GM18499 (cell line): ENCODE data around the gene NAT16.
"Not testable (repeated sequence)": the region's sequence is repeated elsewhere in the genome, so short reads cannot be mapped to it uniquely, and the experiment has no call there.

Source experiments
- ATAC-seq: cut with Tn5 transposase; IDR thresholded peaks from one replicate; pipeline ENCODE4 v1.9.1; 2021; ENCODE audit warnings: moderate number of reproducible peaks; ENCODE audit not compliant: insufficient read depth, unreplicated experiment

The NAT16 gene

DNA sequence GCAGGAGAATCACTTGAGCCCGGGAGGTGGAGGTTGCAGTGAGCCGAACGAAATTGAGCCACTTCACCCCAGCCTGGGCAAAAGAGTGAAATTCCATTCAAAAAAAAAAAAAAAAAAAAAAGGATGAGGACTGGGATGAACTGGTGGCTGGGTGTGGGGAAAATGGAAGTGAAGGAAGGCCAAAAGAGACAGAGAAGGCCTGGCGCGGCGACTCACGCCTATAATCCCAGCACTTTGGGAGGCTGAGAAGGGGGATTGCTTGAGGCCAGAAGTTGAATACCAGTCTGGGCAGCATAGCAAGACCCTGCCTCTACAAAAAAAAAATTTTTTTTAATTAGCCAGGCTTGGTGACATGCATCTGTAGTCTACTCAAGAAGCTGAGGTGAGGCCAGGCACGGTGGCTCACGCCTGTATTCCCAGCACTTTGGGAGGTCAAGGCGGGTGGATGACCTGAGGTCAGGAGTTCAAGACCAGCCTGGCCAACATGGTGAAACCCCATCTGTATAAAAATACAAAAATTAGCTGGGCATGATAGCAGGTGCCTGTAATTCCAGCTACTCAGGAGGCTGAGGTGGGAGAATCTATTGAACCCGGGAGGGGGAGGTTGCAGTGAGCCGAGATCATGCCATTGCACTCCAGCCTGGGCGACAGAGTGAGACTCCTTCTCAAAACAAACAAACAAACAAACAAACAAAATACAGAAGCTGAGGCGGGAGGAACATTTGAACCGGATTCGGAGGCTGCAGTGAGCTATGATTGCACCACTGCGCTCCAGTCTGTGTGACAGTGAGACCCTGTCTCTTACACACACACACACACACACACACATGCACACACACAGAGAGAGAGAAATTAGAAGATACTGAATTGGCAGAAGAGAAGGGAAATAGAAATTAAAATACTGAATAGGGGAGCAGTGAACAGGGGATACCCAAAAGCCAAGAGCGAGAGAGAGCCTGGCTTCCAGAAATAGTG, 47.2 kb downstream of the NAT16 start:
- ATAC-seq, result not testable (repeated sequence)

DNA sequence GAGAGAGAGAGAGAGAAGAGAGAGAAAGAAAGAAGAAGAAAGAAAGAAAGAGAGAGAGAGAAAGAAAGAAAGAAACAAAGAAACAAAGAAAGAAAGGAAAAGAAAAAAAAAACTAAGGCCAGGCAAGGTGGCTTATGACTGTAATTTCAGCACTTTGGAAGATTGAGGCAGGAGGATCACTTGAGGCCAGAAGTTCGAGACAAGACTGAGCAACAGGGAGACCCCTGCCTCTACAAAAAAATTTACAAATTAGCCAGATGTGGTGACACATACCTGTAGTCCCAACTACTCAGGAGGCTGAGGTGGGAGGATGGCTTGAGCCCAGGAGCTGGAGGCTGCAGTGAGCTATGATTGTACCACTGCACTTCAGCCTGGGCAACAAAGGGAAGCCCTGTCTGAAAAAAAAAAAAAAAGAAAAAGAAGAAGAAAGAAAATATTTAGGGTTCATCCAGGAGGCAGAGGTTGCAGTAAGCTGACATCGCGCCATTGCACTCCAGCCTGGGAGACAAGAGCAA, 50.4 kb downstream of the NAT16 start:
- ATAC-seq, result no peak

DNA sequence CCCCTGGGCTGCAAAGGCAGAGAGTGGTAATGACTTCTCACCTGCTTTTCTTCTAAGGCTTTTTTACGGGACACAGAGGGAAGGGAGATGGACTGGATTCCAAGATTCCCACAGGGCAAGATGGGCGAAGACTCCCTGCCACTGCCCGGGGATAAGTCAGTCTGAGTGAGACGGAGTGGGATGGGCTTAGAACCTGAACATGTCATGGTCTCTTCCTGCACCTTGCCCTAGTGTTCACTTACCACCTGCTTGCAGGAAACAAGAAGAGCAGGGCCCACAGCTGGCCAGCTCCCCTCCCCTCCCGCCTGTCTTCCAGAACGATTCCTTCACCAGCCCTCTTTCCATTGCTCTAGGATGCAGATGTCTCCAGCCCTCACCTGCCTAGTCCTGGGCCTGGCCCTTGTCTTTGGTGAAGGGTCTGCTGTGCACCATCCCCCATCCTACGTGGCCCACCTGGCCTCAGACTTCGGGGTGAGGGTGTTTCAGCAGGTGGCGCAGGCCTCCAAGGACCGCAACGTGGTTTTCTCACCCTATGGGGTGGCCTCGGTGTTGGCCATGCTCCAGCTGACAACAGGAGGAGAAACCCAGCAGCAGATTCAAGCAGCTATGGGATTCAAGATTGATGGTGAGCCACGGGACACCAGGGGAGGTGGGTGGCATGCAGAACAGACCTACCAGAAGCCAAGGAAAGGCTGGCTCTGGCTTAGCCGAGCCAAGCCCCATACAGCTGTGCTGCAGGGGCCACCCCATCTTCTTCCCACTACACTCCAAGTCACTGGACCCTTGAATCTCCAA, 51.9 kb downstream of the NAT16 start:
- no peak for ATAC-seq

DNA sequence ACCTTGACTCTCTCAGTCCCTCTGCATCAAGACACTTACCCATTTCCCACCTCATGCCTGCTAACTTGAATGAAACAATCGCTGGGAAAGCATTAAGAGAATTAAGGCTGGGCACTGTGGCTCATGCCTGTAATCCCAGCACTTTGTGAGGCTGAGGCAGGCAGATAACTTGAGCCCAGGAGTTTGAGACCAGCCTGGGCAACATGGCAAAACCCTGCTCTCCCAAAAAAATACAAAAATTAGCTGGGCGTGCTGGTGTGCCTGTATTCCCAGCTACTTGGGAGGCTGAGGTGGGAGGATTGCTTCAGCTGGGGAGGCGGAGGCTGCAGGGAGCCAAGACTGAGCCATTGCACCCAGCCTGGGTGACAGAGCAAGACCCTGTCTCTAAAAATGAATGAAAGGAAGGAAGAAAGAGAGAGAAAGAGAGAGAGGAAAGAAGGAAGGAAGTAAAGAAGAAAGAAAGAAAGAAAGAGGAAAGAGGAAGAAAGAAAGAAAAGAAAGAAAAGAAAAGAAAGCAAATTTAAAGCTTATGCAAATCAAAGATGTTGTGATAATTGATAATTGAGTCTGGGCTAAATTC, 52.5 kb downstream of the NAT16 start:
- no peak for ATAC-seq

DNA sequence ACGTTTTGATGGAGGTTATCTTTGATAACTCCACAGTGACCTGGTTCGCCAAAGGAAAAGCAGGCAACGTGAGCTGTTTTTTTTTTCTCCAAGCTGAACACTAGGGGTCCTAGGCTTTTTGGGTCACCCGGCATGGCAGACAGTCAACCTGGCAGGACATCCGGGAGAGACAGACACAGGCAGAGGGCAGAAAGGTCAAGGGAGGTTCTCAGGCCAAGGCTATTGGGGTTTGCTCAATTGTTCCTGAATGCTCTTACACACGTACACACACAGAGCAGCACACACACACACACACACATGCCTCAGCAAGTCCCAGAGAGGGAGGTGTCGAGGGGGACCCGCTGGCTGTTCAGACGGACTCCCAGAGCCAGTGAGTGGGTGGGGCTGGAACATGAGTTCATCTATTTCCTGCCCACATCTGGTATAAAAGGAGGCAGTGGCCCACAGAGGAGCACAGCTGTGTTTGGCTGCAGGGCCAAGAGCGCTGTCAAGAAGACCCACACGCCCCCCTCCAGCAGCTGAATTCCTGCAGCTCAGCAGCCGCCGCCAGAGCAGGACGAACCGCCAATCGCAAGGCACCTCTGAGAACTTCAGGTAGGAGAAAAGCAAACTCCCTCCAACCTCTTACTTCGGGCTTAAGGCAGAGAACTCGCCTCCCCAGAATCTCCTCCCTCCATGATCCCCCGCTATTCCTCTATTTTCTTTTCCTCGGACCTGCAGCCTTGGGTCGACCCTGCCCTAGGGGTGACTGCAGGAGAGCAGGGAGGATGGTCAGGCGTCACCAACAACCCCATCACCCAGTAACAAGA, 53.2 kb downstream of the NAT16 start, which contains the start of gene SERPINE1:
Gene SERPINE1 (plus strand): TSS at position 454 of the 809 bp plus-strand sequence. CDS start 1,290 bp downstream, outside the sequence.
- no peak for ATAC-seq

DNA sequence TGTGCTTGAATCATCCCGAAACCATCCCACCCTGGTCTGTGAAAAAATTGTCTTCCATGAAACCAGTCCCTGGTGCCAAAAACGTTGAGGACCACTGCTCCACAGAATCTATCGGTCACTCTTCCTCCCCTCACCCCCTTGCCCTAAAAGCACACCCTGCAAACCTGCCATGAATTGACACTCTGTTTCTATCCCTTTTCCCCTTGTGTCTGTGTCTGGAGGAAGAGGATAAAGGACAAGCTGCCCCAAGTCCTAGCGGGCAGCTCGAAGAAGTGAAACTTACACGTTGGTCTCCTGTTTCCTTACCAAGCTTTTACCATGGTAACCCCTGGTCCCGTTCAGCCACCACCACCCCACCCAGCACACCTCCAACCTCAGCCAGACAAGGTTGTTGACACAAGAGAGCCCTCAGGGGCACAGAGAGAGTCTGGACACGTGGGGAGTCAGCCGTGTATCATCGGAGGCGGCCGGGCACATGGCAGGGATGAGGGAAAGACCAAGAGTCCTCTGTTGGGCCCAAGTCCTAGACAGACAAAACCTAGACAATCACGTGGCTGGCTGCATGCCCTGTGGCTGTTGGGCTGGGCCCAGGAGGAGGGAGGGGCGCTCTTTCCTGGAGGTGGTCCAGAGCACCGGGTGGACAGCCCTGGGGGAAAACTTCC, 54.0 kb downstream of the NAT16 start:
- ATAC-seq, result no peak

DNA sequence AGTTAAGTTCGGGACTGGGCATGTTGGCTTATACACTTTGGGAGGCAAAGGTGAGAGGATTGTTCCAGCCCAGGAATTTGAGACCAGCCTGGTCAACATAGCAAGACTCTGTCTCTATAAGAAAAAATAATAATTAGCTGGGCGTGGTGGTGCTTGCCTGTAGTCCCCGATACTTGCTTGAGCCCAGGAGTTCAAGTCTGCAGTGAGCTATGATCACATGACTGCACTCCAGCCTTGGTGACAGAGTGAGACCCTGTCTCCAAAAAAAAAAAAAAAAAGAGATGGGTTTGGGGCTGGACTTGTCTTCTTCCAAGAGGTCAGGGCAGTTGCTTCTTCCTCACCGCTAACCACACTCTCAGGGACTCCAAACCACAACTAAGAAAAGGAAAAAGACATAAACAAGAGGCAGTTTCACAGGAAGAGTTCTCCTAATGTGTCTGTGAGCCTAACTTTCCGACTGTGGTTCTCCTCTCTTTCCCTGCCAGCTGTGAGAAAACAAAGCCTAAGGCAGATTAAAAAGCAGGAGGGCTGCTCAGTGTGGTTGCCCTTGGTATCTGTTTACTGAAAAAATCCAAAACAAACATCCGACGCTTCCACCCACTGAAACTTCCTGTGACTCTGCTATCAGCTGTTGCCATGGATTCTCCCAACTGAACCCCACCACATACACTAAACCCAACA, 55.6 kb downstream of the NAT16 start:
- ATAC-seq, result no peak

DNA sequence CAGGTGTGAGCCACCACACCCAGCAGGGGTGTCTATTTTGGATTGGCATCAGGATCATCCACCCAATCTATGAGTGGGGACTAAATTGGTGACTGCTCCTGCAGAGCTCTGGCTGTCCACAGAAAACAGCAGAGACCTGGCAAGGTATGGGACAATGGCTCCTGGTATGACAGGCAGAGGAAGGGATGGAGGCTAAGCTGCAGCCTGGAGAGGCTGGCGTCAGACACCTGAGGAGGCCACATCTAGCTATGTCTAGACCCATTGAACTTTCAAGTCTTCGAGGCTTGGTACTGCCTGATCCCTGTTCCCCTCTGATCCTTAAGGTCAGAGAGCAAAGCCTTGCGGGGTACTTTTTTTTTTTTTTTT, 56.4 kb downstream of the NAT16 start:
- no peak for ATAC-seq

DNA sequence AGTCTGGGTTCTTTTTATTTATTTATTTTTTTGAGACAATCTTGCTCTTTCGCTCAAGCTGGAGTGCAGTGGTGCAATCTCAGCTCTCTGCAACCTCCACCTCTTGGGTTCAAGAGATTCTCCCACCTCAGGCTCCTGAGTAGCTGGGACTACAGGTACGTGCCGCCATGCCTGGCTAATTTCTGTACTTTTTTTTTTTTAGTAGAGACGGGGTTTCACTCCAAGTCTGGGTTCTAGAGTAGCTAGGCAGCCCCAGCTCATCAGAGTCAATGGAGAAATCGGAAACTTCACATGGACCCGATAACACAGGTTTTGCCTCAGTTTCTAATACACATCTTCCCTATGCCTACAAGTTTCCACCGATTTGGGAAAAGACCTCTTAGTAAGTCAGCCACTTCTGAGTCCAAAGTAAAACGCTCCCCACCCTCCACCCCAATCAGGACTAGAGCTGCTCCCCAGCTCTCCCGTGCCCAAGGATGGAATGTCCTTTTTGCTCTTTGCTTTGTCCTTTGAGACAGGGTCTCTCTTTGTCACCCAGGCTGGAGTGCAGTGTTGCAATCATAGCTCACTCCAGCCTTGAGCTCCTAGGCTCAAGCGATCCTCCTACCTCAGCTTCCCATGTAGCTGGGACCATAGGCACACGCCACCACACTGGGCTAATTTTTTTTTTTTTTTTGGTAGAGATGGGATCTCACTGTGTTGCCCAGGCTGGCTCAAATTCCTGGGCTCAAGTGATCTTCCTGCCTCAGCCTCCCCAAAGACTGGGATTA, 57.0 kb downstream of the NAT16 start:
- ATAC-seq, result no peak

DNA sequence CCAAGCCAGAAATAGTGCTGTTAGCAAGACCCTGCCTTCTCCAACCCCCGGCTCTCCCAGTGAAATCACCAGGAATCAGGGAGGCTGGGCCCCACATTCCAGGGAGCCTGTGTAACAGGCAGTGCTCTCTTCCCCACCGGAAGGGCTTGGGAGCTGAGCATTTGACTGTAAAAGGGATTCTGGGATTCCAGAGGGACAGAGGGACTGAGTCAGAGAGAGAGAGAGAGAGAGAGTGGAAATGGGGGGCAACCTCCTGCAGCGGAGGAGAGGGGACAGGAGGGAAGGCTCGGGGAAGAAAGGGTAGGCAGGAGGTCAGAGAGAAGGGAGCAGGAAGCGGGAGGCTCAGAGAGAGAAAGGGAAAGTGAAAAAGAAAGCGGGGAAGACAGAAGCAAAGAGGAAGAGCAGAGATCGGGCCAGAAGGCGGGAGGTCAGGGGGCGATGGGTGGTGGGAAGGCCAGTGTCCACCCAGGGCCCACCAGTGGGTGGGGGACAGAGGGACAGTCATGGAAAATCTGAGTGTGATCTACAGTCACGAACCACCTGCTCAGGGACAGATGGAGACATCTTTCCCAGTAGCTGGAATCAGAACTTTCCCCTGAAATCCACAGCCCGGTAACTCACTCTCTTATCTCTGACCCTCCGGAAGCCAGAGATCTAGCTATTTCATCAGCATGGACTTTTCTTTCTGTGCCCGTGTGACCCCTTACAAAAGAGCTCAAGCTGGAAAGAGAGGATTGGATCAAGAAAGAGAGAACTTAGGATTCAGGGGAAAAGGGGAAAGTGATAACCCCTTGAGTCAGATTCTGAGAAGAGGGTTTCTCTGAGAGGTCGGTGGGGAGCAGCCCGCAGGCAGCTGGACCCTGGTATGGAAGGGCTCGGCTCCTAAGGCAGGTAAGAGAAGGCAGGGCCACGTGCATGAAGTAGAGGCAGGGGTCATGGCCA, 57.8 kb downstream of the NAT16 start:
- ATAC-seq, result no peak

DNA sequence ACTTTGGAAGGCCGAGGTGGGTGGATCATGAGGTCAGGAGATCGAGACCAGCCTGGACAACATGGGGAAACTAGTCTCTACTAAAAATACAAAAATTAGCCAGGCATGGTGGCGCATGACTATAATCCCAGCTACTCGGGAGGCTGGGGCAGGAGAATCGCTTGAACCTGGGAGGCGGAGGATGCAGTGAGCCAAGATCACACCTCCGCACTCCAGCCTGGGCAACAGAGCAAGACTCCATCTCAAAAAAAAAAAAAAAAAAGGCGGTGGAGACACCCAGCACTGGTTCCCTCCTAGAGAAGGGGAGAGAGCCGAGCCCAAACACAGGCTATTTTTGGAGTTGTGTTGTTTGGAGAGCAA, 58.5 kb downstream of the NAT16 start:
- ATAC-seq, result not testable (repeated sequence)
